ENCODE measurements around the gene SAMD8.
"Not testable (repeated sequence)": the region's sequence is repeated elsewhere in the genome, so short reads cannot be mapped to it uniquely, and the experiment has no call there.

Gene SAMD8

GRCh38 chr10:75197066-75197465 is 85.6 kb downstream of the SAMD8 start:
- DNase-seq = no peak

- no peak for DNase-seq
These were observed 86.5 kb downstream of the SAMD8 start for GRCh38 chr10:75197906-75198305.

GRCh38 chr10:75199949-75200348 is 88.5 kb downstream of the SAMD8 start:
- not testable (repeated sequence) for DNase-seq

GRCh38 chr10:75201793-75202307 is 90.4 kb downstream of the SAMD8 start:
- DNase-seq = no peak

- DNase-seq = no peak
These were observed 91.0 kb downstream of the SAMD8 start for GRCh38 chr10:75202321-75203045.

- not testable (repeated sequence) for DNase-seq
These were observed 91.7 kb downstream of the SAMD8 start for GRCh38 chr10:75203046-75203620.

GRCh38 chr10:75203724-75204123 is 92.3 kb downstream of the SAMD8 start:
- no peak for DNase-seq

GRCh38 chr10:75205908-75206307 is 94.5 kb downstream of the SAMD8 start:
- no peak for DNase-seq

GRCh38 chr10:75206638-75207037 is 95.2 kb downstream of the SAMD8 start:
- DNase-seq = not testable (repeated sequence)

GRCh38 chr10:75207079-75207856 is 95.8 kb downstream of the SAMD8 start:
- DNase-seq = no peak

GRCh38 chr10:75207857-75208144 is 96.3 kb downstream of the SAMD8 start:
- no peak for DNase-seq

- no peak for DNase-seq
These were observed 96.7 kb downstream of the SAMD8 start for GRCh38 chr10:75208181-75208580.

GRCh38 chr10:75209086-75209920 is 97.8 kb downstream of the SAMD8 start:
- DNase-seq = no peak

- DNase-seq = peak; percentile 65
These were observed 98.4 kb downstream of the SAMD8 start for GRCh38 chr10:75209921-75210281.

GRCh38 chr10:75210282-75211006 is 99.0 kb downstream of the SAMD8 start, which contains the start of gene VDAC2:
VDAC2 (plus strand) TSS chr10:75210796; CDS start chr10:75211159, 363 bp downstream.
- DNase-seq = peak; percentile 93

- no peak for DNase-seq
These were observed 99.7 kb downstream of the SAMD8 start for GRCh38 chr10:75211007-75211691.

GRCh38 chr10:75212343-75212742 is 100.9 kb downstream of the SAMD8 start:
- no peak for DNase-seq

- no peak for DNase-seq
These were observed 108.8 kb downstream of the SAMD8 start for GRCh38 chr10:75220274-75220673.

- DNase-seq = not testable (repeated sequence)
These were observed 110.0 kb downstream of the SAMD8 start for GRCh38 chr10:75221492-75221891.

- DNase-seq = no peak
These were observed 112.1 kb downstream of the SAMD8 start for GRCh38 chr10:75223507-75223906.

GRCh38 chr10:75226095-75226494 is 114.6 kb downstream of the SAMD8 start:
- DNase-seq = no peak

- DNase-seq = no peak
These were observed 115.2 kb downstream of the SAMD8 start for GRCh38 chr10:75226656-75227055.

Measured in effector CD8-positive, alpha-beta T cell (primary cell).